Right lobe of liver (tissue), 4 donors: ENCODE results near the gene TRAPPC6A.

Experiments
- POLR2A ChIP-seq: fragments of 450-650 bp; IDR thresholded peaks from one replicate; pipeline ENCODE4 v1.6.1; 2017; ENCODE audit warnings: antibody characterized with exemption, mild to moderate bottlenecking
- TF ChIP-seq, protein P1 (sequence below), 4 donors: fragments of 200-600 bp in 3 of 4; fragments of 450-650 bp in 1 of 4; IDR thresholded peaks; one replicate each; pipeline versions ENCODE4 v1.5.1 to v1.8.0; 2016 to 2022; ENCODE audit warnings: antibody characterized with exemption in 4 of 4, mild to moderate bottlenecking in 2 of 4
- donor health status: DM: no; HTN: no; CAD: no.
- donor health status: DM: no; HTN: no; CAD: no.
- donor health status: DM: no; HTN: yes; CAD: no.

DNA sequence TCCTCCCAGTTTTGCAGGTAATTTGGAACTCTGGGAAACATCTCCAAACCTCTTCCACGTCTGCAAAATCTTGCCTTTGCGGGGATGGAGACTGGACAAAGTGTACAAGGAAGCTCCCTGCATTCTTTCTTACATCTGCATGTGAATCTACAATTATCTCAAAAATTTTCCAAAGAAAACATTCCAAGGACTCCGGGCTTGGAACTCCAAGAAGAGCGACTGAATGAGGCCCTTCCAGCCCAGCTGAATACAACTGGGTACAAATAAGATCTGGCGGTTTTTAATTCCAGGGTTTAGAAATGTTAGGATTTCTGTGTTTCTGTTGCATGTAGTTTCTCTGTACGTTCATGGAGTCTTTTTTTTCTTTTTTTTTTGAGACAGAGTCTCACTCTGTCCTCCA, 38.6 kb upstream of the TRAPPC6A start:
- TF ChIP-seq, protein P1, sequence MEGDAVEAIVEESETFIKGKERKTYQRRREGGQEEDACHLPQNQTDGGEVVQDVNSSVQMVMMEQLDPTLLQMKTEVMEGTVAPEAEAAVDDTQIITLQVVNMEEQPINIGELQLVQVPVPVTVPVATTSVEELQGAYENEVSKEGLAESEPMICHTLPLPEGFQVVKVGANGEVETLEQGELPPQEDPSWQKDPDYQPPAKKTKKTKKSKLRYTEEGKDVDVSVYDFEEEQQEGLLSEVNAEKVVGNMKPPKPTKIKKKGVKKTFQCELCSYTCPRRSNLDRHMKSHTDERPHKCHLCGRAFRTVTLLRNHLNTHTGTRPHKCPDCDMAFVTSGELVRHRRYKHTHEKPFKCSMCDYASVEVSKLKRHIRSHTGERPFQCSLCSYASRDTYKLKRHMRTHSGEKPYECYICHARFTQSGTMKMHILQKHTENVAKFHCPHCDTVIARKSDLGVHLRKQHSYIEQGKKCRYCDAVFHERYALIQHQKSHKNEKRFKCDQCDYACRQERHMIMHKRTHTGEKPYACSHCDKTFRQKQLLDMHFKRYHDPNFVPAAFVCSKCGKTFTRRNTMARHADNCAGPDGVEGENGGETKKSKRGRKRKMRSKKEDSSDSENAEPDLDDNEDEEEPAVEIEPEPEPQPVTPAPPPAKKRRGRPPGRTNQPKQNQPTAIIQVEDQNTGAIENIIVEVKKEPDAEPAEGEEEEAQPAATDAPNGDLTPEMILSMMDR (IDR thresholded peaks at IDR 0.05), result no peak
- TF ChIP-seq POLR2A, result no peak
